MM.1S (cell line): Measurements from ENCODE around the gene NYAP1.
"Not testable (repeated sequence)": the region's sequence is repeated elsewhere in the genome, so short reads cannot be mapped to it uniquely, and the experiment has no call there.

ENCODE experiments used
- EZH2phosphoT487 ChIP-seq: fragments of 300-600 bp; sonication (generic); IDR thresholded peaks from 2 replicates; pipeline ENCODE4 v1.6.1; 2018; ENCODE audit warnings: antibody characterized with exemption, low read length
- TF ChIP-seq, protein P1 (sequence below): fragments of 300-600 bp; sonication (generic); IDR thresholded peaks from 2 replicates; pipeline ENCODE4 v1.5.1; 2016; ENCODE audit warnings: antibody characterized with exemption, low read length, mixed read lengths

DNA sequence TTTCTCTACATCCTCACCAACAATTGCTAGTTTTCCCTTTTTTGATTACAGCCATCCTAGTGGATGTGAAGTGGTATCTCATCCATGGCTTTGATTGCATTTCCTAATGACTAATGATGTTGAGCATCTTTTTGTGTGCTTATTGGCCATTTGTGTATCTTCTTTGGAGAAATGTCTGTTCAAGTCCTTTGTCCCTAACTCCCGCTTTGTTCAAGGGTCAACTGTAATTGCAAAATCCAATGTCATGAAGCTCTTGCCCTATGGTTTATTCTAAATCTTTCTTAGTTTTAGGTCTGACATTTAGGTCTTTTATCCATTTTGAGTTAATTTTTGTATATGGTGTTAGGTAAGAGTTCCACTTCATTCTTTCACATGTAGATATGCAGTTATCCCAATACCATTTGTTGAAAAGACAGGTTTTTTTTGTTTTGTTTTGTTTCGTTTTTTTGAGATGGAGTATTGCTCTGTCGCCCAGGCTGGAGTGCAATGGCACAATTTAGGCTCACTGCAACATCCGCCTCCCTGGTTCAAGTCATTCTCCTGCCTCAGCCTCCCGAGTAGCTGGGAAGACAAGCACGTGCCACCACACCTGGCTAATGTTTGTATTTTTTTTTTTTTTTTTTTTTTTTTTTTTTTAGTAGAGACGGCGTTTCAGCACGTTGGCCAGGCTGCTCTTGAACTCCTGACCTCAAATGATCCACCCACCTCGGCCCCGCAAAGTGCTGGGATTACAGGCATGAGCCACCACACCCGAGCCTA lies 44.6 kb downstream of the NYAP1 start:
- TF ChIP-seq, protein P1, sequence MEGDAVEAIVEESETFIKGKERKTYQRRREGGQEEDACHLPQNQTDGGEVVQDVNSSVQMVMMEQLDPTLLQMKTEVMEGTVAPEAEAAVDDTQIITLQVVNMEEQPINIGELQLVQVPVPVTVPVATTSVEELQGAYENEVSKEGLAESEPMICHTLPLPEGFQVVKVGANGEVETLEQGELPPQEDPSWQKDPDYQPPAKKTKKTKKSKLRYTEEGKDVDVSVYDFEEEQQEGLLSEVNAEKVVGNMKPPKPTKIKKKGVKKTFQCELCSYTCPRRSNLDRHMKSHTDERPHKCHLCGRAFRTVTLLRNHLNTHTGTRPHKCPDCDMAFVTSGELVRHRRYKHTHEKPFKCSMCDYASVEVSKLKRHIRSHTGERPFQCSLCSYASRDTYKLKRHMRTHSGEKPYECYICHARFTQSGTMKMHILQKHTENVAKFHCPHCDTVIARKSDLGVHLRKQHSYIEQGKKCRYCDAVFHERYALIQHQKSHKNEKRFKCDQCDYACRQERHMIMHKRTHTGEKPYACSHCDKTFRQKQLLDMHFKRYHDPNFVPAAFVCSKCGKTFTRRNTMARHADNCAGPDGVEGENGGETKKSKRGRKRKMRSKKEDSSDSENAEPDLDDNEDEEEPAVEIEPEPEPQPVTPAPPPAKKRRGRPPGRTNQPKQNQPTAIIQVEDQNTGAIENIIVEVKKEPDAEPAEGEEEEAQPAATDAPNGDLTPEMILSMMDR = not testable (repeated sequence)
- TF ChIP-seq EZH2phosphoT487 = not testable (repeated sequence)
